Stimulated activated CD8-positive, alpha-beta memory T cell treated with anti-CD3 and anti-CD28 coated beads, Interleukin-15, amount 100 ng/mL, for 1 hour (primary cell): ENCODE measurements around the gene DROSHA.
"Not testable (repeated sequence)": the region's sequence is repeated elsewhere in the genome, so short reads cannot be mapped to it uniquely, and the experiment has no call there.

Experiments used
- DNase-seq: peaks from one replicate; pipeline ENCODE4 v3.0.0-alpha.2; 2020; ENCODE audit warnings: low read depth

The DROSHA gene

DNA sequence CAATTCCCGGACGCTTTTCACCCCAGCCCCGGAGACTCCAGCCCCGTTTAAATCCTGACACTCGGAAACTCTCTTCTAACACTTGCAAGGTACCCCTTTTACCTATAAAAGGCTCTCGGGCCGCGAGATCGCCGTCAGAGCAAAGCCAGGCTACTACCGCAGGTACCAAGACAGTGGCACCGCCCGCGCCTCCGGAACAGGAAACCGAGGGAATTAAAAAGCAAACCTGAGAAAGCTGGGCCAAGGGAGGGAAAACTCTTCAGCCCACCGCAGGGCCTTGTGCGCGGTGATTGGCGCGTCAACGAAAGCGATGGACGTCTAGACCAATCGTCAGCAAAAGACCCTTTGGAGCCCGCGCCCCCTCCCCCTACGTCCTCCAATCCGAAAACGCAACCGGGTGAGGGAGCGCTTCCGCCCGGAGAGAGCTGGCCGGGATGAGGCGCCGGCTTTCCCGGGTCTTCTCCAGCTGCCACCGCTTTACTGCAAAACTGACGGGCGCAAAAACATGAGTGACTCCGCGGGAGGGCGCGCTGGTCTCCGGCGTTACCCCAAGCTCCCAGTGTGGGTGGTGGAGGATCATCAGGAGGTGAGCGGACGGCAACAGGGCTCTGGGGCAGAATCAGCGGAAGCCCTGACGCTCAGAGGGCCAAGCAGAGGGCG lies at the start of gene DROSHA, which contains the start of gene C5orf22:
TSS of gene DROSHA (minus strand) at position 206 of the 660 bp plus-strand sequence. CDS start 3,034 bp downstream, outside the sequence.
TSS of gene C5orf22 (plus strand) at position 414 of the 660 bp plus-strand sequence. CDS start at position 506, 92 bp downstream.
- peak; percentile 83 for DNase-seq

GRCh38 chr5:31579558-31579957 lies 47.7 kb upstream of the DROSHA start:
- DNase-seq: no peak

DNA sequence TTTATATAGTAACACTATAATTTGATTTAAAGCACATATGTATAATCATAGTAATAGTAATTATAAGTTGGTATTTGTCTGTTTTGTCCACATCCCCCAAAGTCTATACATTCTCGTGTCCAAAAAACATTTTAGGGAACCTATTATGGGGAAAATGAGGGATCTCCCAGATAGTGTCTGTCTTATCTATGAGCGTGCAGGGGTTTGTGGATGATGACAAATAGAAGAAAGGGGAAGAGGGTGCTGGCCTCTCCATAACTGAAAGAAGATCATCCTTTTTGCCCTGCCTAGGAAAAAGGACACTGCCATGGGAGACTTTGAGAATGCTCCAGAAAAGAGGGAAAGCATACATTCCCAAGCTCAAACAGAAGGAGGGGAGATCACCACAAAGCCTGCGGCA lies 45.5 kb upstream of the DROSHA start:
- no peak for DNase-seq

DNA sequence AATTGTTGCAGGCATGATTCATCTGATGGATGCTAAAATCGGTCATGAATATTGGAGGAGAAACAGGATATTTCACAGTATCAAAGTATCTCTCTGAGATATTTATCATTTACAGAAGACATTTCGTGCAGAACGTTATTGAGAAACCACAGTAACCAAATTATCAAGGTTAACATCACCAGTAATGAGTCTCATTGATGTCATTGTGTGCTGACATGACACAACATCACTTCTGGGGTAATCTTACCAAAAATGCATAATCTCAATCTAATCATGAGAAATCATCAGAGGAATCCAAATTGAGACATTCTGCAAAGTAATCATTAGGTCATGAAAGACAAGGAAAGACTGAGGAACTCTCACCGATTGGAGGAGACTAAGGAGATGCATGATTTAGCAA lies 42.9 kb upstream of the DROSHA start:
- DNase-seq: no peak

DNA sequence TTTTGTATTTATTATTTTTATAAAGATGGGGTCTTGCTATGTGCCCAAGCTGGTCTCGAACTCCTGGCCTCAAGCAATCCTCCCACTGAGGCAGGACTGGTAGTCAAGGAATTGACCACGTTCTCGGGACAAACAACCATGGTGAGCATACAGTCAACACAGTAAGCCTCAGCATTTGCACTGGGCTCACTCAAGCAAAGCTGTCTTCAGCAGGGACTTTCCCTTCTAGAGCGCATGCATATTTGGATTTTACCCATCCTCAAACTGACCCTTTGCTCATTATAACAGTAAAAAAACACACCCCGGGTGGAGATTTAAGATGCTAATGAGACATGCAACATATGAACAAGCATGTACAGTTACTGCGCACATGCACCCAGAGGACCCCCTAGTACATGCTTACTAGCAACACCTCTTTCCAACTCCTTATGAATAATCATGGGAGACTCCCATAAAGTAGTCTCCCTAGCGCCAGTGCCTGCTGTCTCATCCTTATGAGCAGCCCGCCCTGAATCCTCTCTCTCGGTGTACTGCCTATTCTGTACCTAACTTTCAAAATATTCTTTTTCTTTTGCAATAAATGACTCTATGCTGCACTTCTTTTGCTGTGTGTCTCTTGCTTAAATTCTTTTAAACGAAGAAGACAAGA lies 41.7 kb upstream of the DROSHA start:
- no peak for DNase-seq

GRCh38 chr5:31569068-31569467 lies 37.2 kb upstream of the DROSHA start:
- DNase-seq: no peak

GRCh38 chr5:31568302-31568835 lies 36.5 kb upstream of the DROSHA start:
- no peak for DNase-seq

GRCh38 chr5:31566362-31566761 lies 34.5 kb upstream of the DROSHA start:
- not testable (repeated sequence) for DNase-seq

DNA sequence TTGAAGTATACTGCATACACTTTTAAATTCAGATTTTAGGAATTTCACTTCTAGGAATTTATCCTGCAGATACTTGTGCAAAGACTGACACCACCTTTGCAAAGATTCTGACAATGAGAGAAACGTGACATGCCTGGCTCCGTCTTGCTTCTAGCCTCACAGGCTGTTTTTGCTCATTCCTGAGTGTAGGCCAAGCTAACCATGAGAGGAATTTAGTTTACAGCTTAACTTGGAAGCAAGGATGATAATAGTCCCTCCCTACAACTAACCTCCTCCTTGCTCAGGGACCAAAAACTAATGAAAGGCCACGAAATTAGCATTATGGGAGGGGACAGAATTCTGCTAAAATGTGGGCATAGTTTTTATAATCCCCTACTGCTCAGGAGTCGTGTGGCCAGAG lies 31.3 kb upstream of the DROSHA start:
- DNase-seq: no peak

GRCh38 chr5:31561946-31562345 lies 30.1 kb upstream of the DROSHA start:
- DNase-seq: no peak

DNA sequence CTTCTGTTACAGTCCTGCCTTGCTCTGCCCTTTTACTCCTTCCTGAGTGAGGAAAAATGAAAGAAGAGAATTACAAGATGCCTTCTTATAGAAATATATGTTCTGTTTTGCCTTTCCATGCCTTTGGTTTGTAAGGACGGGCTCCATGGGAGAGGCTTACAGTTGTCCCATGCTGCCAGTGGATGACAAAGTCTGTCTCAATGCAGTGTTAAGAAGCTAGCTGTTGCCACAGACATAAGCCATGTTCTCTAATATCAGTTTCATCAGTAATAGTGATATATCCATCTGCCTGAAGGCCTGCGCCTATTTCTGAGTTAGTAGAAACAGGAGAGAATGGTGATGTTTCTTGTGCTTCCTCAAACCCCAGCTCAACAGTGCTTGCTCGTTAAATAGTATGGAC lies 28.0 kb upstream of the DROSHA start:
- DNase-seq: no peak

DNA sequence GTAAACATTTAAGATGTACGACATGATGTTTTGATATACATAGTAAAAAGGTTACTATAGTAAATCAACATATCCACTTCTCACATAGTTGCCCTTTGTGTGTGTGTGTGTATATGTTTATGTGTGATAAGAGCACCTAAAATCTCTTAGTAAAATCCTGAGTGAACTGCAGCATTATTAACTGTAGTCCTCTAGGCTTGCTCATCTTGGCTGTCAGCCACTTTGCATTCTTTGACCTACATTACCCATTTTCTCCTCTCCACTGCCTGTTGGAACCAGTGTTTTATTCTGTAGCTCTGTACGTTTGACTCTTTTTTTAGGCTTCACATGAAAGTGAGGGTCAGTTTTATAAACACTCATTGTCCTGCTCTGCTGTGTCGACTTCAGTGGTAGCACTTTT lies 24.6 kb upstream of the DROSHA start:
- no peak for DNase-seq

- no peak for DNase-seq
Observed at GRCh38 chr5:31554552-31554951, 22.7 kb upstream of the DROSHA start.

- no peak for DNase-seq
Observed at GRCh38 chr5:31553863-31554262, 22.0 kb upstream of the DROSHA start.

- DNase-seq: no peak
Observed at GRCh38 chr5:31551878-31552277, 20.0 kb upstream of the DROSHA start.

DNA sequence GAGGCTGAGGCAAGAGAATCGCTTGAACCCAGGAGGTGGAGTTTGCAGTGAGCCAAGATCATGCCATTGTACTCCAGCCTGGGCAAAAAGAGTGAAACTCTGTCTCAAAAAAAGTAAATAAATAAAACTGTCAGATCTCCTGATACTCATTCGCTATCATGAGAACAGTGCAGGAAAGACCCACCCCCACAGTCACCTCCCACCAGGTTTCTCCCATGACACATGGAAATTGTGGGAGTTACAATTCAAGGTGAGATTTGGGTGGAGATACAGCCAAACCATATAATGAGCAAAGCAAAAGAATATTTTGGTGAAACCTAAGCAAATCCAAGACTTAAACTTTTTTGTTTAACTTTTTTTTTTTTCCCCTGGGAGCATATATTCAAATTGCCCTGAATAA lies 17.2 kb upstream of the DROSHA start:
- not testable (repeated sequence) for DNase-seq

- no peak for DNase-seq
Observed at GRCh38 chr5:31537851-31538250, 6.0 kb upstream of the DROSHA start.

- DNase-seq: no peak
Observed at GRCh38 chr5:31537349-31537748, 5.5 kb upstream of the DROSHA start.

DNA sequence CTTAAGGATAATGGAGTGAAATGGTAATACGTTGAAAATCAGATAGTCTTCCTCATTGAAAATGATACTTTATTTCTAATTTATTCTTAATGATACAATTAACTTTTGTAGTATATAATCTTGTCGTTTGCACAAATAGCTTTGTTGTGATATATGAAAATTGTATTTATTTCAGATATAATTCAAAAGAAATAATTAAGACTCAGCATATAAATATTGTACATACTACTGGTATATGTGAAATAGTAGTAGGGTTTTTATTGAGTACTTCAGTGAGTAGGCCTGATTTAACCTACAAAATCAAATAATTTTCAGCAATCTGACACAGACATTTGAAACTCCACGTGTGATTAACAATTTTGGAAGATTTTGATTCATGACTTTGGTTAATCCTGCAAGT lies 5.0 kb upstream of the DROSHA start:
- no peak for DNase-seq

DNA sequence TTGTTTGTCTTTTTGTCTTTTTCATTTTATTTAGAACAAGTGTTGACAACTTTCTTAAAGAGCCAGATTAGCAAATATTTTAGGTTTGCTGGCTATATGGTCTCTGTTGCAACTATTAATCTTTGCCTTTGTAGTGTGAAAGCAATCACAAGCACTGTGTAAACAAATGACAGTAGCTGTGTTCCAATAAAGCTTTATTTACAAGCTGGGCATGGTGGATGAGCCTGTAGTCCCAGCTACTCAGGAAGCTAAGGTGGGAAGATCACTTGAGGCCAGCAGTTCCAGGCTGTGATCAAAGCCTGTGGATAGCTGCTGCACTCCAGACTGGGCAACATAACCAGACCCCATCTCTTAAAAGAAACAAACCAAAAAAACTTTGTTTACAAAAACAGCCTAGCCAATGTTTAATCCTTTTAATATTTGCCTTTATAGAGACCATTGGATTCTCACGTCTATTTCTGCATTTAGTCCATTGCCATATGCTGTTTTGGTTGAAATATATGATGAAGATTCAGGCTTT lies 2.7 kb upstream of the DROSHA start:
- no peak for DNase-seq

GRCh38 chr5:31531543-31531887 lies 378 bp downstream of the DROSHA start:
- DNase-seq: no peak

GRCh38 chr5:31530541-31531265 lies 1.2 kb downstream of the DROSHA start:
- DNase-seq: no peak

DNA sequence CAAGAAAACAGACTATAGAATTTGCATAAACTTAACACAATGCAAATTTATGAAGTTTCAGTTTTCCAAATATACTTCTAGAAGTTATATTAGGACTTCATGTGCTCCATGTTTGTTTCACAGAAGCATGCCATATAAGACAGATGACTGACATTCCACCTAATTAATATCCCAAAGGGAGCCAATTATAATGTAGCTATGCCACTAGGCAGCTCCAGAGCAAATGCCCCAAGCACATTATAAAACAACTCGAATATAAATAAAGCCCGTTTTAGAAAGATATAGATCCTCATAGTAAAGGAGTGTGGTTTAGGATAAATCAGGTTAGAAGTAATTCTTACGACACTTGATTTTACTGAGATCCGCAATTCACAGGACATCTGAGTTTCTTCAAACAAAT lies 8.9 kb downstream of the DROSHA start:
- DNase-seq: no peak
